Endothelial cell of umbilical vein (primary cell): ENCODE results near the gene NIF3L1. TPM values are rescaled to one million over a fixed set of nuclear protein-coding genes. Genes with fewer than 3 reads are reported as not detected.

Experiments
- BruUV-seq: library from RNA; stranded (reverse); fragments of 400-500 nt; replicated peaks from 2 replicates; lab custom pipeline; 2021; lab: Mats Ljungman, UMichigan
- CTCF ChIA-PET: fragments of 300-600, 350-600 bp; sonication (Branson Sonifier 250); formaldehyde crosslinking; loops from one replicate; lab custom pipeline; 2021; ENCODE audit warnings: antibody characterized with exemption, inconsistent platforms; lab: Charles Lee
- POLR2A ChIA-PET: fragments of 300-600, 350-600 bp; sonication (Branson Sonifier 250); formaldehyde crosslinking; loops from one replicate; lab custom pipeline; 2021; ENCODE audit warnings: antibody characterized with exemption, inconsistent platforms; lab: Charles Lee
- DNase-seq: peaks from one replicate; pipeline ENCODE4 v3.0.0-alpha.2; 2011; ENCODE audit warnings: low read depth, low spot score
- FAIRE-seq: peaks from 2 replicates; lab custom pipeline; 2011; peaks lifted over from hg19 to GRCh38; lab: Jason Lieb, UNC
- H2AFZ ChIP-seq: 2 replicates; pipeline ENCODE4 v1.6.0; 2012; ENCODE audit warnings: low read depth, low read length, control low read depth, inconsistent platforms
- H3K27ac ChIP-seq: 2 replicates; pipeline ENCODE4 v1.5.1; 2011; ENCODE audit warnings: low read depth, mild to moderate bottlenecking, control low read depth, low read length, moderate library complexity; ENCODE audit not compliant: insufficient read depth
- H3K27me3 ChIP-seq, 2 experiments: 2 replicates each; pipeline versions ENCODE4 v1.6.0 to v1.6.1; 2011; ENCODE audit warnings: low read length in 2 of 2, mixed read lengths in 1 of 2; ENCODE audit not compliant: control insufficient read depth in 2 of 2, insufficient read depth in 2 of 2
- H3K36me3 ChIP-seq, 2 experiments: 2 replicates in 1 of 2; 3 replicates in 1 of 2; pipeline ENCODE4 v1.5.1; 2011; ENCODE audit warnings: low read length in 2 of 2, mild to moderate bottlenecking in 1 of 2, moderate library complexity in 1 of 2; ENCODE audit not compliant: control insufficient read depth in 2 of 2, insufficient read depth in 2 of 2; ENCODE audit errors: extremely low read depth in 1 of 2
- H3K4me1 ChIP-seq: 3 replicates; pipeline ENCODE4 v1.5.1; 2011; ENCODE audit warnings: mild to moderate bottlenecking, low read length; ENCODE audit not compliant: control insufficient read depth, insufficient read depth; ENCODE audit errors: extremely low read depth
- H3K4me2 ChIP-seq: 2 replicates; pipeline ENCODE4 v1.6.1; 2011; ENCODE audit warnings: low read length, control low read depth, mixed read lengths; ENCODE audit not compliant: insufficient read depth
- H3K4me3 ChIP-seq, 3 experiments: fragments of 200-600 bp in 1 of 3; sonication (generic), shearing (Covaris generic) in 1 of 3; replicated peaks in 1 of 3; 2 replicates each; pipeline ENCODE4 v1.5.1; 2011 to 2016; ENCODE audit warnings: control low read depth in 3 of 3, low read length in 3 of 3, mild to moderate bottlenecking in 2 of 3, inconsistent platforms in 1 of 3, low read depth in 1 of 3, moderate library complexity in 1 of 3; ENCODE audit not compliant: insufficient read depth in 1 of 3
- H3K79me2 ChIP-seq: 2 replicates; pipeline ENCODE4 v1.6.0; 2012; ENCODE audit warnings: low read length, inconsistent platforms; ENCODE audit not compliant: control insufficient read depth, insufficient read depth
- H3K9ac ChIP-seq: replicated peaks from 2 replicates; pipeline ENCODE3; 2011; ENCODE audit warnings: low read length, control low read depth; ENCODE audit not compliant: insufficient read depth; ENCODE audit errors: extremely low read depth
- H3K9me1 ChIP-seq: replicated peaks from 3 replicates; pipeline ENCODE4 v1.6.0; 2011; ENCODE audit warnings: mild to moderate bottlenecking, low read length; ENCODE audit not compliant: control insufficient read depth, insufficient read depth; ENCODE audit errors: extremely low read depth
- H3K9me3 ChIP-seq: replicated peaks from 2 replicates; pipeline ENCODE4 v1.5.1; 2012; ENCODE audit warnings: low read length, inconsistent platforms; ENCODE audit not compliant: control insufficient read depth, insufficient read depth
- H4K20me1 ChIP-seq: replicated peaks from 2 replicates; pipeline ENCODE3; 2011; ENCODE audit warnings: mild to moderate bottlenecking, low read length; ENCODE audit not compliant: control insufficient read depth, insufficient read depth; ENCODE audit errors: extremely low read depth
- EZH2 ChIP-seq: IDR thresholded peaks from 2 replicates; pipeline ENCODE4 v1.6.1; 2012; ENCODE audit warnings: borderline replicate concordance, low read depth, mild to moderate bottlenecking, moderate library complexity, low read length, inconsistent platforms; ENCODE audit not compliant: severe bottlenecking
- FOS ChIP-seq: IDR thresholded peaks from 2 replicates; pipeline ENCODE4 v1.6.1; 2011; ENCODE audit warnings: mild to moderate bottlenecking, low read length, moderate library complexity, borderline replicate concordance; ENCODE audit not compliant: insufficient read depth
- GATA2 ChIP-seq: IDR thresholded peaks from 2 replicates; pipeline ENCODE4 v1.7.0; 2011; ENCODE audit warnings: low read depth, mild to moderate bottlenecking, moderate library complexity, mixed read lengths, low read length; ENCODE audit not compliant: insufficient read length, insufficient read depth
- JUN ChIP-seq: IDR thresholded peaks from 2 replicates; pipeline ENCODE4 v1.6.1; 2011; ENCODE audit warnings: borderline replicate concordance, low read depth; ENCODE audit not compliant: insufficient read length, insufficient read depth
- MYC ChIP-seq: IDR thresholded peaks from one replicate; pipeline ENCODE4 v1.6.1; 2011; ENCODE audit warnings: mild to moderate bottlenecking, low read depth, low read length
- POLR2A ChIP-seq: IDR thresholded peaks from 2 replicates; pipeline ENCODE4 v1.6.1; 2012; ENCODE audit warnings: low read depth, mild to moderate bottlenecking, control low read depth, low read length
- POLR2AphosphoS5 ChIP-seq: IDR thresholded peaks from 2 replicates; pipeline ENCODE4 v1.6.1; 2012; ENCODE audit warnings: low read depth, mild to moderate bottlenecking, control low read depth, low read length, moderate library complexity; ENCODE audit not compliant: insufficient read depth
- dilution Hi-C: fragments of 300-500 bp; cut with MboI; formaldehyde crosslinking; loops from one replicate; pipeline ENCODE4 v1.15.0; 2019; ENCODE audit warnings: low sequenced_read_pairs; ENCODE audit not compliant: extremely low pct_ligation_motif_present
- intact Hi-C: fragments of 100-400 bp; cut with micrococcal nuclease; formaldehyde crosslinking; loops from one replicate; pipeline ENCODE4 v1.10.0; 2022
- polyA plus RNA-seq, 4 experiments: library from polyadenylated mRNA; depleted of rRNA in 3 of 4; stranded (reverse) in 3 of 4; unstranded in 1 of 4; fragments of >200 nt; gene quantifications; 2 replicates each; pipeline versions ENCODE4 v1.2.1 to v1.2.3, GENCODE V29; 2011 to 2012; ENCODE audit warnings: missing spikeins in 1 of 4
- total RNA-seq: library from RNA; stranded (reverse); gene quantifications from 2 replicates; pipeline ENCODE4 v1.2.3, GENCODE V29; 2021
- TF ChIP-seq, protein P1 (sequence below), 2 donors: IDR thresholded peaks; 1 replicate in 1 of 2; 2 replicates in 1 of 2; pipeline ENCODE4 v1.5.1; 2011; ENCODE audit warnings: low read length in 2 of 2, mild to moderate bottlenecking in 2 of 2, moderate library complexity in 2 of 2, control low read depth in 1 of 2, inconsistent platforms in 1 of 2, low read depth in 1 of 2; ENCODE audit not compliant: insufficient read depth in 1 of 2; ENCODE audit errors: extremely low read depth in 1 of 2
- TF ChIP-seq, protein P2 (sequence below): IDR thresholded peaks from 2 replicates; pipeline ENCODE4 v1.6.1; 2011; ENCODE audit not compliant: insufficient read depth, insufficient read length

NIF3L1 gene
- total and polyA plus RNA-seq, 2 donors (not counting 3 experiments of a cell fraction or from before 2014, with no cell fraction given) = 16.3 to 37.5 TPM

DNA sequence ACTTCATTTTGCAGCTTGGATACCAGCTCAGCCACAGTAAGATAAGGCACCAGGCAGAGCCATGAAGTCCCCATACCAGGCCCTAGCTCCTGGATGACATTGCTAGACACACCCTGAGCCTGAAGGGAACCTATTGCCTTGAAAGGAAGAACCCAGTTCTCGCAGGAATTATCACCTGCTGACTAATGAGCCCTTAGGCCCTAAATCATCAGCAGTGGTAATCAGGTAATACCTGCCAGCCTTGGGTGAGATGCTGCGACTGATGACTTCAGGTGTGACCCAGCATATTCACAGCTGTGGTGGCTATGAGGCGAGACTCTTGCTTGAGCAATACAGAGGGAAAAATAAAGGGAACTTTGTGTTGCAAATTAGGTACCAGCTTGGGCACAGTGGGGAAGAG, 49.7 kb upstream of the NIF3L1 start:
- Histone ChIP-seq H3K9ac (no peak overlapping the region), H3K4me2 (no peak overlapping the region), H3K79me2 (no peaks in the 10 kb centered on the region), H2AFZ (no peak overlapping the region), H3K27me3 (no peaks in the 10 kb centered on the region), H3K4me1 (no peaks in the 10 kb centered on the region), H4K20me1 (no peaks in the 10 kb centered on the region), H3K4me3 (no peak overlapping the region), H3K36me3 (no peaks in the 10 kb centered on the region), H3K9me1 (no peaks in the 10 kb centered on the region), H3K9me3 (no peaks in the 10 kb centered on the region), H3K27ac (no peak overlapping the region)
- ChIA-PET POLR2A (no interaction called here), CTCF (interaction anchor here (1.2 kb wide), 1 partner anchor 9 kb away, joined by 4 read pairs; no protein-coding TSS in a partner anchor)
- intact Hi-C loops = no loop called here
- TF ChIP-seq FOS (no peak), EZH2 (no peak), GATA2 (no peak), POLR2A (no peak), MYC (no peak), POLR2AphosphoS5 (no peak), JUN (no peak)
- TF ChIP-seq, protein P1, sequence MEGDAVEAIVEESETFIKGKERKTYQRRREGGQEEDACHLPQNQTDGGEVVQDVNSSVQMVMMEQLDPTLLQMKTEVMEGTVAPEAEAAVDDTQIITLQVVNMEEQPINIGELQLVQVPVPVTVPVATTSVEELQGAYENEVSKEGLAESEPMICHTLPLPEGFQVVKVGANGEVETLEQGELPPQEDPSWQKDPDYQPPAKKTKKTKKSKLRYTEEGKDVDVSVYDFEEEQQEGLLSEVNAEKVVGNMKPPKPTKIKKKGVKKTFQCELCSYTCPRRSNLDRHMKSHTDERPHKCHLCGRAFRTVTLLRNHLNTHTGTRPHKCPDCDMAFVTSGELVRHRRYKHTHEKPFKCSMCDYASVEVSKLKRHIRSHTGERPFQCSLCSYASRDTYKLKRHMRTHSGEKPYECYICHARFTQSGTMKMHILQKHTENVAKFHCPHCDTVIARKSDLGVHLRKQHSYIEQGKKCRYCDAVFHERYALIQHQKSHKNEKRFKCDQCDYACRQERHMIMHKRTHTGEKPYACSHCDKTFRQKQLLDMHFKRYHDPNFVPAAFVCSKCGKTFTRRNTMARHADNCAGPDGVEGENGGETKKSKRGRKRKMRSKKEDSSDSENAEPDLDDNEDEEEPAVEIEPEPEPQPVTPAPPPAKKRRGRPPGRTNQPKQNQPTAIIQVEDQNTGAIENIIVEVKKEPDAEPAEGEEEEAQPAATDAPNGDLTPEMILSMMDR (IDR thresholded peaks at IDR 0.05; ENCODE audit: extremely low read depth in 1 of 2, insufficient read depth in 1 of 2, low read depth in 1 of 2, low read length in 2 of 2) = no peak
- TF ChIP-seq, protein P2, sequence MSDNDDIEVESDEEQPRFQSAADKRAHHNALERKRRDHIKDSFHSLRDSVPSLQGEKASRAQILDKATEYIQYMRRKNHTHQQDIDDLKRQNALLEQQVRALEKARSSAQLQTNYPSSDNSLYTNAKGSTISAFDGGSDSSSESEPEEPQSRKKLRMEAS = no peak
- dilution Hi-C loops = no loop called here
- DNase-seq (no peak), FAIRE-seq (no peak)
- no TSS peak for BruUV-seq
